Activated CD4-positive, alpha-beta T cell treated with anti-CD3 and anti-CD28 coated beads for 1 hour (primary cell): ENCODE measurements around the gene ADGRD1.
"Not testable (repeated sequence)": the region's sequence is repeated elsewhere in the genome, so short reads cannot be mapped to it uniquely, and the experiment has no call there.

Source experiments
- DNase-seq: peaks from one replicate; pipeline ENCODE4 v3.0.0-alpha.2; 2020

Gene ADGRD1

DNA sequence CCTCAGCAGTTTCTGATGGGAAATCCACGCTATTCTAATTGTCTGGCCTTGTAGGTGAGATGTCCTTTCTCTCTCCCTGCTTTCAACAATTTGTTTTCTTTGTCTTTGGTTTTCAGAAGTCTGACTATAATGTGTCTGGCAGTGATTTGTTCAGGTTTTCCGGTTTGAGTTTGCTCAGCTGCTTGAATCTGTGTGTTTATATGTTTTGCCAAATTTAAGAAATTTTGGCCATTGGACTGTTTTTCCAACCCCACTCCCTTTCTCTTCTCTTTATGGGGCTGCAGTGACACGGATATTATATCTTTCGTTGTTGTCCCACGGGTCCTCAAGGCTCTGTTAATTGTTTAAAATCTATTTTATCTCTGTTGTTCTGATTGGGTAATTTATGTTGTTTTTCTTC lies 105.0 kb downstream of the ADGRD1 start:
- no peak for DNase-seq

DNA sequence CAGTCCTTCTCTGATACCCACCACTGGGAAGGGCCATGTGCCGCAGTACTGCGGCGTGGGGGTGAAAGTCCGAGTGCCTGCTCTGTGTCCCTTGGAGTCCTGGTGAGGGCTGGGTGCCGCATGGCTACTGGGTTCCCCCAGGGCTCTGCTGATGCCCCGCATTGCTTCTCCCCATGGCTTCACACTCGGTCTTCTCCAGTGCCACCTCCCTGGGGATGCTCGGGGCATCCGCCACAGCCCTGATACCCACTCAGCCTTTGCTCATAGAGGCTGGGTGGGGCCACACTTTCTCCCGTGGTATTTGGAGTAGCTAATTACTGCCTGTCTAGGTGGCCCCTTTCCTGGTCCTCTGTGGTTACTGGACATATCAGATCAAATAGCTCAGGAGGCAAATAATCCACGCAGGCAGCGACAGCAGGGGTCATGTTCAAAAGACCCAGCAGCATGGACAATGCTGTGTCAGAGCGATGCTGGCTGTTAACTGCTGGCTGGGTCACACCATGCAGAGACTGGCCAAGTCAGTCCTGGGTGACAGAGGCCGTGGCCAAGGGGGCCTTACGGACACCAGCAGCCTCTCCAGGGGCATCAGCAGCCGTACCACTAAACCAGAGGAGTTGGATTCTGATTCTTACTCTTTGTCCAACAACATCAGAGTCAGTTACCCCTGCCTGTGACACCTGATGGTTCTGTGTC lies 106.5 kb downstream of the ADGRD1 start:
- no peak for DNase-seq

DNA sequence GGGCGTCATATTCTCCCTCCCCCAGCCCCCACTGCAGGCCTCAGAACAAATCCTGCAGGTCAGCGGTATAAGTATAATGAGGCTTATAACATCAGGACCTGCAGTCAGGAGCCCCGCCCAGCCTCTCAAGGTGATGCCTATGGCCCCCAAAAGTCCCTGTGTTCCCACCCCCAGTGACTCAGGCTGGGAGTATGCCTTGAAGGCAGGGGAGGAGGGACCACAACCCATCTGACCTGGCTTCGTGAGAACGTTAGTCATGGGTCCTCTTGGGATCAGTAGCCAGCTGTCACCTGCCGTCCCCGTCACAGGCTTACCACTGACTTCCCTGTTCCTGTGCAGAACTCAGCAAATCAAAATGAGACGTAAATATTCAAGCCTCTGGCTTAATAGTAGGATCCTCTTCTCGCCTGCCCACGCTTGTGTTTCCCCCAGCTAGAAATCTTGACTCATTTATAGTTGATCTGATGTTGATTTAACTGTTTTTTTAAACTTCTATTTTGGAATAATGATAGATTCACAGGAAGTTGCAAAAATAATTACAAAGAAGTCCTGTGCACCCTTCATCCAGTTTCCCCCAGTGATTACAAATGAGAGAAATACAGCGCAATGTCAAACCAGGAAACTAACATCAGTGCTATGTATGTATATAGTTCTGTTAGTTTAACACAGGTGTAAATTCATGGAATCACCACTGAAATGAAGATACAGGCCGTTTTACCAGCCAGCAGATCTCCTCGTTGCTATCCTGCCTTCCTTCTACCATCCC lies 107.5 kb downstream of the ADGRD1 start:
- no peak for DNase-seq

DNA sequence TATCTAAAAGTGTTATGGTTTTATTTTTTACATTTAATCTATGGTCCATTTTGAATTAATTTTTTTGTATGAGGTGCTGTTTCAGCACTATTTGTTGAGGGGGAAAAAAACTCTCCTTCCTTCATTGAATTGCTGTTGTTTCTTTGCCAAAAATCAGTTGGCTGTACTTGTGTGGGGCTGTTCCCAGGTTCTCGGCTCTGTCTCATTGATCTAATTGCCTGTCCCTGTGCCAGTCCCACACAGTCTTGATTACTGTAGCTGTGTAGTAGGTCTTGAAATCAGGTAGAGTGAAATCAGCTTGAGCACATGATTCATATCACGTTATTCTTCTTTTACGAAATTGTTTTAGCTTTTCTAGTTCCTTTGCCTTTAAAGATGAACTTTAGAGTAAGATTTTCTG lies 109.7 kb downstream of the ADGRD1 start:
- DNase-seq = no peak

DNA sequence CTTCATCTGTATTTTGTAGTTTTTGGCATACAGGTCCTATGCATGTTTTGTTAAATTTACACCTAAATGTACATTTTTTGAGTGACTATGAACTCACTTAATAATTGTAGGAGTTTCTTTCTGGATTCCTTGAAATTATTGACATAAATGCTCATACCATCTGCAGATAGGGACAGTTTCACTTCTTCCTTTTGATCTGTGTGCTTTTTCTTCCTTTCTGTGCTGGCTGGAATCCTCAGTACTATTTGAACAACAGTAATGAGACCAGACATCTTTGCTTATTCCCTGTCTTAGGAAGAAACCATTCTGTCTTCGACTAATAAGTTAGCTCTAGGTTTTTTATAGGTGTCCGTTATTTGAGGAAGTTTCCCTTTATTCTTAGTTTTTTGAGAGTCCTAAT lies 110.3 kb downstream of the ADGRD1 start:
- no peak for DNase-seq

DNA sequence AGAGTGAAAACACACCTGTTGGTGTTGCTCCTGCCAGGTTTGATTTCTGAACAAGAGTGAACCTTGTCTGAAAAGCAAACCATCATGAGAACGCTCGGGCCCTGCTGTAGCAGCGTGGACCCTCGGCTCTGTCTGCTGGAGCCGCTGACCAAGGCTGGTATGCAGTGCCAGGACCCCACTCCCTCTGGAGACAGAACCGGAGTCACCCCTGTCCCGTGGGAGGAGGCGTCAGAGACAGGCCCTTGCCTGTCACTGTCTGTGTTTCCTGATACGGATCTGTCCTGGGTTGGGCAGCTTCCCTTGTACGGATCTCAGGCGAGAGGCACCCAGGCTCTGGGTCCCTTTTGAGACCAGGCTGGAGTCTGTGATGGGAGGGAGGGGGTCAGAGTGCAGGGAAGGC lies 111.6 kb downstream of the ADGRD1 start:
- no peak for DNase-seq

DNA sequence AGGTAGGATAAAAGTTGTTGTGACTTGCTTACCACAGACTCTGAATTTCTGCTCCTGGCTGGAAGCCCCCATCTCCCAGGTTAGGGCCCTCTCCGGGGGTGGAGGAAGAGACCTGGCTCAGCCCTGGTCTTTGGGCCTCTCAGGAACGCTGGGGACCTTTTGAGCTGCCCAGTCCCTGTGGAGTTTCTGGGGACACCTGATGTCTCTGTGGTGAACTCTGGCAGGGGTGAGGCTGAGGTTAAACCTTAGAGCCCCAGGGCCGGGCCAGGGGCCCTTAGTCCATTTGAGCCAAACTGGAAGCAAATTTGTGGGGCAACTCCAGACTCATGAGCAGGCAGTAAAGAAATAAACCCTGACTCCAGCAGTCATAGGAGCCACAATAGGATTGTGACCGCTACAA lies 112.1 kb downstream of the ADGRD1 start:
- no peak for DNase-seq

DNA sequence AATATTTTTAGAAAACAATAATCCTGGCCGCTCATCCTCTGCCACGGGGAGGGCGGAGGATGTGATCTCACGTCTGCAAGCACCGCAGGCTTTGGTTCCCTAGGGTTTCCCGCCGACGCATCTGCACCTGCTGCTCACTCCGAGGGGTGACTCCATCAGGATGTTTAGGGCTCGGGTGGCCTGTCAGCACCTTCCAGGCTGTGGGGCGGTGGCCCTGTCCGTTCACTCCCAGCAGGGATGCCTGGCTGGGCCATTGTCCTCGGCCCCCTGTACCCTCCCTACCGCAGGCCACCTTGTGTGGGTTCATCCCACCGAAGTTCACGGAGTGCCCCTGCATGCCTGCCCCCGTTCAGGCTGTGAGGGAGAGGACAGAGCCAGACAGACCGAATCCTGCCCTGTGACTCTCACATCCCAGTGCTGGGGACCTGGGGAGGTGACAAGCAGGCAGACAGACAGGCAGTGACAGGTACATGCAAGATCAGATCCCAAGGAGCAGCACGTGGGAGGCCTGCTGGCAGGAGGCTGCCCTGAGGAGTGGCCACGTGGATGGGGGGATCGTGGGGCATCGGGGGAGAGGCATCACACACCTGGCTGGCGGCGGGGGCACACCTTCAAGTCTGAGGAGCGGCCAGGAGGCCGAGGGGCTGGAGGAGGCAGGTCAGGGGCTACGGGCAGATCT lies 112.6 kb downstream of the ADGRD1 start:
- DNase-seq = no peak

DNA sequence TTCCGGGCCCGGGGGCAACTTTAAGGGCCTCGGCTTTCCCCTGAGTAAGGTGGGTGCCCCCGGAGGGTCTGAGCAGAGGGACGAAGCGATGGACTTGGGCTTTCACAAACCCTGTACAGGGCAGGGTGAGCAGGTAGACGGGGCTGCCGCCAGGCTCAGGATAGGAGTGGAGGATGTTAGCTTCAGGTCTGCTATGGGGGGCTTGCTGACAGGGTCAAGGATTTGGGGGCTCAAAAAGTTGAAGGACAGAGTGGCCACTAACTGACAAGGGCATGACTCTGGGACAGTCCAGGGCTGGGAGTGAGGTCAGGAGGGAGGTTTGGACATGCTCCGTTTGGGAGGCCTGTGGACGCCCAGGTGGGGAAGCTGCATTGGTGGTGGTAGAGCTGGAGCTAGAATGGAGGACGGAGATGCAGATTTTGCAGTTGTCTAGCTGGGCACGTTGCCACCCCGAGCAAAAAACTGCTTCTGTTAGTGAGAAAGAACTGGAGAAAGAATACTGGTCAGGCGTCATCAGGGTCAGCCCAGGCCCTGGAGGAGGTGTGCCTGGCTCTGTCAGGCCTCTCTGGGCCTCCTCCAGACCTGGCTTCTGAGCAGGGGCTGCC lies 113.3 kb downstream of the ADGRD1 start:
- DNase-seq = no peak

DNA sequence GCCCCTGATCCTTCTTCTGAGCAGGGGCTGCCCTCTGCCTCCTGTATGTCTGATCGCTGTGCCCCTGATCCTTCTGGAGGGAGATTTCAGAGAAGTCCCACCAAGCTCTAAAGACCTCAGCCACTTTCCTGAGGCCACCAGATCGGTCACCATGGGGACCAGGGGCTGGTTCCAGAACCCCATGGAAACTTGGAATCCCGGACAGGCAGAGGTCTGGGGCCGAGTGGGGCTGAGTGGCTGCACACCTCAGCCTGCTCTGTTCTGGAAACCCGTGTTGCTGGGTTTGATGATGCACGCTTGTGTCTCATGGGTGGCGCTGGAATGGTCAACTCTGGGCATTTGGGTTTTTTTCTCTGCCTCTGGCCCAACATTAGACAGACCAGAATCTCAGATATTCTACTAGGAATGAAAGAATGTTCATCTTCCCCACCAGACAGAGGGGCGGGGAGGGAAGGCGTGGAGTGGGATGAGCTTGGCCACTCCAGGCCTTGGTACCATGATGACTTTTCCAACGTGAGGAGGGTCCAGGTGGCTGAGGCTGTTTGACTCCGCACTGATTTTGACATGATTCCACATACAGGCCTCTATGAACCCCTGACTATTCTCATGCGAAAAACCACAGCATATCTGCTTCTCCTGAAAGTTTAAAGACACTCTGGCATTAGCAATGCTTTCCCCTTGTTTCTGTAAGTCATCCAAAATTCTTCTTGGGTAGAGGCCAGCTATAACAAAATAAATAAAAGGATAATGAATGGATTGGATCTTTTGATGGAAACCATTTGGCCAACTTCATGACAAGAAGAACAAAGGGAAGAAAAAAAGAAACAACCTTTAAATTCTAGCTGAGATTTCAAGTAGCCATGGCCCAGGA lies 114.5 kb downstream of the ADGRD1 start:
- no peak for DNase-seq

DNA sequence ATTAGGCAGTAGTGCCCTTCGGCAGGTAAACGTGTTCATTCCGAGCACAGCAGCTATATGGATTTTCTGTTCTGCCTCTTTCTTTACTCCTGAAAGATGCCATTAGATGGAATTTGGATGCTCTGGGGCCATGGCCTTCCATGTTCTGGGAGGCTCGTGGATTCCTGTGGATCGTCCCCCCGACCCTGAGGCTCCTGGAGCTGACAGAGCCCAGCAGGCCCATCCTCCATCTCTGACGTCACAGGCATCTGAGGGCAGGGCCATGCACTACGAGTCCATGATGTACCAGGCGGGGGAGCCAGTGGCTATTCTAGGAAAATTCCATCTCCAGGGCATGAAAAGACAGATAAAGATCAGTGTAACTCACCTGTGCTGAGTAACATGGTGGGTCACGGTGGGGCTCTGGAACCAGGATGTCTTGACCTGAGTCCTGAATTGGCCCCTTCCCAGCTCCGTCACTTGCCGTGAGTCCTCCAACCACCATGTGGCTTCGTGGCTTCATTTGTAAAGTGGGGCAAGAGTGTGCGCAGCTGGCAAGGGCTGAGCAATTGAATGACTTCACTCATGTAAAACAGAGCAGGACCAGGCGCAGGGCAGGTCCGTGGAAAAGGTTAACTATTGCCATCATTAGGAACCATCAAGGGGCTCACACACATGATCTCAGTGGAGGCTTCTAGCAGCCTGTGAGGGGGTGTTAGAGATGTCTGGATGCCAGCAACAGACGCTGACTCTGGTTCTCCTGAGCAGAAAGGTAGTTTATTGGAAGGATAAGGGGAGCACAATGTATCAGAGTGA lies 115.4 kb downstream of the ADGRD1 start:
- DNase-seq = not testable (repeated sequence)

DNA sequence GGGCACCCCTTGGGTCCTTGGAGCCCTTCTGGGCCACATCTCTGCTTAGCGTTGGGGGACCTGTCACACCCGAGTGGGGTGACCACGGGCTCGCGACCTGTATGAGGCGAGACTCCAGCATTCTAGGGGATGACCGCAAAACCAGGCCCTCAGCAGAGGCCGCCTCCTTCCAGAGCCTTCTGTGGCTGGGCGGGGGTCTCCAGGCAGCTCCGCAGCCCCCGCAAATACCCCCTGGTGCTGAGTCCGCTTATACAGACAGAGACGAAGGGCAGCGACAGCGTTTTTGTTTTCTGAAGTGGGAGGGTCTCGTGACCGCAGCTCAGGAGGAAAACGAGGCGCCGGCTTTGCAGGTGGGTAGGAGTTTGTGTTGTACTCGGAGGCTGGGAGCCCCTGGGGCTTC lies 116.4 kb downstream of the ADGRD1 start:
- not testable (repeated sequence) for DNase-seq

DNA sequence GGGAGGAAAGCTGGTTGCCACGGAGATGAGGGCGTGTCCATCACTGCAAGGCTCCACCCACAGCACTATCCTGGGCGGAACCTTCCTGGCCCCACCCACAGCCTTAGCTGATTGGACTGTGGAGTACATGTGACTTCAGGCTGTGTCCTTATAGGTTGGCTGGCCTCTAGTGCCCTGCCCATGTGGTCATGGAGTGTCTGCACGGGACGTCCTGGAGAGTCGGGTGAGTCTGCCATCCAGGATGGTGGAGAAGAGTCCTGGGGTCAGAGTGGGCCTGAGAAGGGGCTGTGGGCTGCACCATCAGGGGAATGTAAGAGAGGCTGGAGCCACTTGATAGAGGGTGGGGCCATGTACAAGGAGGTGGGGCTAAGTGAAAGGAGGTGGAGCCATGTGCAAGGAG lies 117.0 kb downstream of the ADGRD1 start:
- not testable (repeated sequence) for DNase-seq

DNA sequence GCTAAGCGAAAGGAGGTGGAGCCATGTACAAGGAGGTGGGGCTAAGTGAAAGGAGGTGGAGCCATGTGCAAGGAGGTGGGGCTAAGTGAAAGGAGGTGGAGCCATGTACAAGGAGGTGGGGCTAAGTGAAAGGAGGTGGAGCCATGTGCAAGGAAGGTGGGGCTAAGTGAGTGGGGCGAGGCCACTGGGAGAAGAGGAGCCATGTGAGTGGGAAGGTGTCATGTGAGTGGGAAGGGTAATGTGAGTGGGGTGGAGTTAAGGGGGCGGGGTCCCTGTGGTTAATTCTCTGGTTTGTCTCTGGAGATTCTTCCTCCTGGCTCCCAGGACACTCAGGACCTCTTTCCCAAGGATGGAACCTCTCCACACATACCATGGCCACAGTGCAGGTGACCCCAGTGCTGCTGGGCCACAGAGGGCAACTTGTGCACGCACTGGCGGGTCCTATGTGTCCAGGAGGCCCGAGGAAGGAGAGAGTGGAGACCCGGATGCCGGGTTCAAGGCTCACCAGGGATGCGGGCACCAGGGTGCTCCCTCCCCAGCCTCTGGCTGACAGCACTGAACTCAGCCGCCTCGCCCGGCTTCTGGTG lies 117.6 kb downstream of the ADGRD1 start:
- DNase-seq = not testable (repeated sequence)

DNA sequence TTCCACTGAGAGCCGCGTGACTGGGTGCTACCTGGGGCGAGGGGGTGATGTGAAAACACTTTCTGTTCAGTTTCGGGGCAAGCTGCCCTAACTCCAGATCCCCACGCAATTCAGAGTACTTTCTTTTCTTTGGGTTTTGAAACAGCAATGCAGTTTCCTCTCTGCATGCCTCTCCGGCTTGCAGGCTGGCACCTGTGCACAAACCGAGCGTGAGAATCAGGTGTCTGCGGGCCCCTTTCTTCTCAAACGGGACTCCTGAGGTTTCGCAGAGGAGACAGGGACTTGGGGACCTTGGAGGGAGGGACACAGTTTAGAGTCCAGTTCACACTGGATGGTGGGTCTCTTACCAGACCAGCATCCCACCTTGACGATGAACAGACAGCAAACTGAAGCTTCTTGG lies 118.2 kb downstream of the ADGRD1 start:
- not testable (repeated sequence) for DNase-seq

DNA sequence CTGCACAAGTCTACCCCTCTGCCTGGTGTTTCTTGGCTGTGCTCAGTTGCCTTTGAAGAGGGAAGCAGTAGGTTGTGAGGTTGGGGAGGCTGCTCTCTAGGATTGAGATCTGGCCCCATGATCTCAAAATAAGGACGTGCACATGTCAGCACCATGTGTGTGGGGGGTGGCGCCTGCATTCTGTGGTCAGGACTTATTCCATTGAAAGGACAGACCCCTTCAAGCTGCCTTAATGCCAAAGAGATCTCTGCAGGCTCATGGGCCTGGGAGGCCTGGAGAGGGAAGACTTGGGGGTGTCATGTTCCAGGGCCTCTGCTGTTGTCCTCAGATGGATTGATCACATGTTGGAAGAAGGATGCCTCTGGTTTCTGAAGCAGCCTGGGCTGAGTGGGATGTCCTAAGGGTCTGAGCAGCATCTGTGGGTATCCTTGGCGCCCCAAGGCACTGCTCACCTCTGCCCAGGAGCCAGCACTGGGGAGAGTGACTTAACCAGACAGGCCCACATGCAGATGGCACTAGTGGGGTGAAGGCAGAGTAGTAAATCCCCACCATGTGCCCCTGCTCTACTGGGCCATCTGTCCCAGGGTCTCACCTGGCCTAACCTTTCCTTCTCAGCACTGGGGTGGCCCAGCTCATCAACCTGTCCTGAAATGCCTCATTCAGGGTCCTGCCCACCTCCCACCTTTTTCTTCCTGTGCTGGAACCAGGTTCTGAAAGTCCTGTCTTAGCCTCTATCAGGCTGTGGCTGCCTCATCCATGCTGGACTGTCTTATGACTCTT lies 118.9 kb downstream of the ADGRD1 start:
- no peak for DNase-seq

DNA sequence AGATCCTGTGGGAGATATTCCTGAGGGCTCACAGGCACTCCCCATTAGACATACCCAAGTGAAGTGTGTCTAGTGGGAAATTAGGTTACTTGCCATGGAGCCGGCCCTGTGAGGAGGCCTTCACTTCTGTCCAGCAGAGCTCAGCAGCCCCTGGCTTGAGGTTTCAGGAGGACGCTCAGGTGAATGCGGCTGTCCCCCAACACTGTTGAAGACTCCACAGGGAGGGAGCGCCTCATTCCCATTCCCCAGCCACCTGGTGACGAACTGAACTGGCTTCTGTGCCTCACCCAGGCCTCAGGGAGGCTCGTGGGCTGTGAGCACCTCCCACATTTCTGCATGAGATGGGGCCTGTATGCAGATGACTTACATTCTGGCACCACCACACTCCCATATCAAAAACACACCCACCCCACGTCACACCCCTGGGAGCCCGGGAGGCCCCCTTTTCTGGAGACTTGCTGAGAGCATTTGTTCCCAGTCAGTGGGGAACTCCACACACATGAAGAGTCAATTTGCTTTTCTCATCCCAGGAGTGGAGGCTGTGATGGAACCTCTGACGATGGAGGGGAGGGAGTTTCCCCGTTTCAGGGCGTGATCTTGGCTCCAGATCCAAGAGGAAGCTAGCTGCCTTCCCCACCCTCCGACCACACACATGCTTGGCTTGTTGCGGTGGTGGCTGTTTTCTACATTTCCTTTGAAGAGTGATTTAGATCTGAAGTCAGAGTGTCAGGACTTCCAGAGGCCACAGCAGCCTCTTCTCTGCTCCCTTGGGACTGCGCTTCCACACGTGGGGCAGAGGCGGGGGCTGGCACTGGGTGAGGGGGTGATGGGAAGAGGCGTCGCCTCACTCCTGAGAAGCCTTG lies 120.7 kb downstream of the ADGRD1 start:
- DNase-seq = no peak

DNA sequence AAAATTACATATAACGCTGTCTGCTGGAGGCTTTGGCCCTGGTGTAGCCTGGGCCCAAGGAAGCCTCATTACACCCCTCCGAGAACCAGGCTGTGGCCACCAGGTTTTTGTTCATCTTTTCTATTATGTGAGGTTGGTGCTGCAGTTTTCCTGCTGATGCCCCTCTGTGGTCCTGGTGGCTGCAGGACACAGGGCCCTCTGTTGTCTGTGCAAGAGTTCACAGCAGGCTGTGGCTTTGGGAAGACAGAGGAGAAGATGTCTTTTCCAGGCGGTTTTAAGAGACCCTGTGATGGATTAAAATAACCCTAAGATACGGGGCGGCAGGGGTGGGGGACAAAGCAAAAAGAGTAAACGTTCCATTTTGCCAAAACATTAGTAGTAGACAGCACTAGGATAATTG lies 121.5 kb downstream of the ADGRD1 start:
- DNase-seq = no peak

DNA sequence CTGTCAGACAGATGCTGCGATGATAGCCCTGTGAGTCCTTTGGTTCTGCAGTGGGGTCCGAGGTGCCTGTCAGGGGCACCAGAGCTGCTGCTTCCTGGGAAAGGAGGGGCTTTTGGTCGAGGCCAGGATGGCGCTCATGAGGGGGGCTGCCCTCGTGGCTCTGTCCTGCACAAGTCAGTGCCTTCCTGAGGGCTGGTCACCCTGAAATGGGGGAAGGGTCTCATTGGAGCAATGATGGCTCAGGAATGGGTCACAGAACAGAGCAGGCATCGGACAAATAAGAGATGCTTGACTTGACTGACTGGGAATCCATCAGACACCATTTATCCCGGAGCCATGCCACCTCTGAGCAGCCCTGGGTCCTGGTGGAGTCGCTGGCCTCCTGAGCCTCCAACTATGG lies 121.9 kb downstream of the ADGRD1 start:
- DNase-seq = no peak

DNA sequence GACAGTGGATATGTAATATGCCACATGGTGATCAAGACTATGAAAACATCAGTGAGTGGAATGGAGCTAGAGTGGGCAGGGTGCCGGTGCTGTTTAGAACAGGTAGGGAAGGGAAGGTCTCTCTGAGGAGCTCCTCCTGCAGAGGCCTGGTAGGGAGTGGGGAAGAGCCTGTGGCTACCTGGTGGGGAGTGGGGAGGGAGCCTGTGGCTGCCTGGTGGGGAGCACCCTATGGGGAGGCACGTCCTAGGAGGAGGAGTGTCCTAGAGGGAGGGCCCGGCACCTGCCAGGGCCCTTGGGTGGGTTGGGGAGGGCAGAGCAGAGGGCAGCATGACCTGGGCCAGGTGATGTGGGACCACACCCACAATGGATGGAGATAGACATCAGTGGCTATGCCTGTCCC lies 122.6 kb downstream of the ADGRD1 start:
- no peak for DNase-seq
